Measurements from ENCODE around the gene KDM8. TPM values are rescaled to one million over a fixed set of nuclear protein-coding genes. Genes with fewer than 3 reads are reported as not detected.
A peak's percentile ranks its signal among the peaks of the same experiment; 100 is the strongest.

The KDM8 gene
- total and polyA plus RNA-seq, 4 donors = 4.6 to 198 (median 97.7) TPM

GRCh38 chr16:27179500-27180072, 23.7 kb upstream of the KDM8 start:
- Histone ChIP-seq H3K4me1 (ENCODE audit: control insufficient read depth in 4 of 4, insufficient read depth in 4 of 4, low read length in 3 of 4) (peaks cover 0 to 17% (median 9%) of the 10 kb centered on the region in 4 donors), H3K36me3 (ENCODE audit: control insufficient read depth in 4 of 4, insufficient read depth in 3 of 4, low read depth in 1 of 4, low read length in 3 of 4) (no peaks in the 10 kb centered on the region), H3K27ac (ENCODE audit: low read depth in 1 of 2, low read length in 2 of 2) (peak overlapping the region in 1 of 2 donors; percentile 53), H3K9ac (ENCODE audit: low read depth in 1 of 2, low read length in 2 of 2) (peak overlapping the region; percentile 39 to 47), H3K4me3 (ENCODE audit: low read depth in 1 of 3, low read length in 3 of 3) (no peak overlapping the region), H3K9me3 (ENCODE audit: control insufficient read depth in 4 of 4, low read length in 3 of 4) (peaks cover 0 to 2% (median 0%) of the 10 kb centered on the region in 4 donors), H3K27me3 (ENCODE audit: control insufficient read depth in 4 of 4, insufficient read depth in 4 of 4, low read length in 3 of 4) (no peaks in the 10 kb centered on the region)
- TF ChIP-seq NR2F2 (IDR thresholded peaks at IDR 0.05) (no peak), HNF4A (conservative IDR thresholded peaks at IDR 0.05) (peak; percentile 23 to 56), CTCF (IDR thresholded peaks at IDR 0.05; ENCODE audit: low read depth, low read length, missing input control) (peak; percentile 99), RXRA (IDR thresholded peaks at IDR 0.05) (peak in 1 of 2 donors; percentile 36), RAD21 (IDR thresholded peaks at IDR 0.05) (peak; percentile 97 to 98), FOXA1 (IDR thresholded peaks at IDR 0.05) (no peak), JUND (IDR thresholded peaks at IDR 0.05) (peak; percentile 44 to 49), MAX (IDR thresholded peaks at IDR 0.05) (no peak), SP1 (IDR thresholded peaks at IDR 0.05) (peak; percentile 57), HNF4G (IDR thresholded peaks at IDR 0.05) (peak; percentile 26)
- 10% methylated on average over 13 of the region's 13 CpGs for WGBS
- DNase-seq (ENCODE audit: low spot score) = peak; percentile 84

GRCh38 chr16:27181019-27181790, 22.1 kb upstream of the KDM8 start:
- WGBS = 94% methylated on average over 8 of the region's 8 CpGs
- no peak overlapping the region for H3K4me3 ChIP-seq (ENCODE audit: low read depth in 1 of 3, low read length in 3 of 3)
- no peak for DNase-seq (ENCODE audit: low spot score)
- peaks cover 0 to 2% (median 0%) of the 10 kb centered on the region in 4 donors for H3K9me3 ChIP-seq (ENCODE audit: control insufficient read depth in 4 of 4, low read length in 3 of 4)
- H3K4me1 ChIP-seq (ENCODE audit: control insufficient read depth in 4 of 4, insufficient read depth in 4 of 4, low read length in 3 of 4) = peaks cover 0 to 17% (median 9%) of the 10 kb centered on the region in 4 donors
- H3K36me3 ChIP-seq (ENCODE audit: control insufficient read depth in 4 of 4, insufficient read depth in 3 of 4, low read depth in 1 of 4, low read length in 3 of 4) = no peaks in the 10 kb centered on the region
- no peak for TF ChIP-seq EGR1 (IDR thresholded peaks at IDR 0.05; ENCODE audit: low read depth in 2 of 2)
- TF ChIP-seq YY1 (IDR thresholded peaks at IDR 0.05) = no peak
- no peak for TF ChIP-seq REST (IDR thresholded peaks at IDR 0.05)
- peak in 1 of 2 donors; percentile 56 for TF ChIP-seq RAD21 (IDR thresholded peaks at IDR 0.05)
- no peak for TF ChIP-seq SP1 (IDR thresholded peaks at IDR 0.05)
- TF ChIP-seq CTCF (IDR thresholded peaks at IDR 0.05; ENCODE audit: low read depth, low read length, missing input control) = peak; percentile 28
- H3K27me3 ChIP-seq (ENCODE audit: control insufficient read depth in 4 of 4, insufficient read depth in 4 of 4, low read length in 3 of 4) = no peaks in the 10 kb centered on the region
- no peak overlapping the region for H3K9ac ChIP-seq (ENCODE audit: low read depth in 1 of 2, low read length in 2 of 2)
- no peak overlapping the region for H3K27ac ChIP-seq (ENCODE audit: low read depth in 1 of 2, low read length in 2 of 2)
